Measurements from ENCODE around the gene LRRC36. TPM values are rescaled to one million over a fixed set of nuclear protein-coding genes. Genes with fewer than 3 reads are reported as not detected.

Gene LRRC36
- total and polyA plus RNA-seq, 2 of the 13 experiments (the other 11 are each of a cell fraction or from before 2014, with no cell fraction given) = 0.12 to 0.15 TPM

DNA sequence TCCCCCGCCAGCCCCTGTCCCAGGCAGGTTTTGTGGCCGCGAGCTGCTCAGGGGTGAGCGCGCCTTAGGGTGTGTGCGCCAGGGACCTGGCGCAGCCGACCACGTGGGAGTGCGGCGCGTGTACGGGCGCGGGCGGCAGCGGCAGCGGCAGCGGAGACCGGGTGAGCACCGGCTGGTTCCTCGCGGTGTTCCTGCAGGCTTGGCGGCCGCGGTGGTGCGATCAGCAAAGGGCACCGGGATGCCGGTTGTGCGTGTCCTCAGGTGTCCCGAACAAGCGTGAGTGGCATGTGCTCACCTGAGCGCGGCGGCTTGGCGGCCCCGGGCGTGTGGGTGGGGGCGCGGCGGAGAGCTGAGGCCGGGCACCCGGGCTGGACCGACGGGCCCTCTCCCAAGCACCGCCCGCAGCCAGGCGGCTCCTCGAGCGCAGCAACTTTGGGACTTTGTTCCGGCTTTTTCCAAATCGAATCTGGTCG is 103.9 kb downstream of the LRRC36 start (continued):
- TF ChIP-seq, protein P1, sequence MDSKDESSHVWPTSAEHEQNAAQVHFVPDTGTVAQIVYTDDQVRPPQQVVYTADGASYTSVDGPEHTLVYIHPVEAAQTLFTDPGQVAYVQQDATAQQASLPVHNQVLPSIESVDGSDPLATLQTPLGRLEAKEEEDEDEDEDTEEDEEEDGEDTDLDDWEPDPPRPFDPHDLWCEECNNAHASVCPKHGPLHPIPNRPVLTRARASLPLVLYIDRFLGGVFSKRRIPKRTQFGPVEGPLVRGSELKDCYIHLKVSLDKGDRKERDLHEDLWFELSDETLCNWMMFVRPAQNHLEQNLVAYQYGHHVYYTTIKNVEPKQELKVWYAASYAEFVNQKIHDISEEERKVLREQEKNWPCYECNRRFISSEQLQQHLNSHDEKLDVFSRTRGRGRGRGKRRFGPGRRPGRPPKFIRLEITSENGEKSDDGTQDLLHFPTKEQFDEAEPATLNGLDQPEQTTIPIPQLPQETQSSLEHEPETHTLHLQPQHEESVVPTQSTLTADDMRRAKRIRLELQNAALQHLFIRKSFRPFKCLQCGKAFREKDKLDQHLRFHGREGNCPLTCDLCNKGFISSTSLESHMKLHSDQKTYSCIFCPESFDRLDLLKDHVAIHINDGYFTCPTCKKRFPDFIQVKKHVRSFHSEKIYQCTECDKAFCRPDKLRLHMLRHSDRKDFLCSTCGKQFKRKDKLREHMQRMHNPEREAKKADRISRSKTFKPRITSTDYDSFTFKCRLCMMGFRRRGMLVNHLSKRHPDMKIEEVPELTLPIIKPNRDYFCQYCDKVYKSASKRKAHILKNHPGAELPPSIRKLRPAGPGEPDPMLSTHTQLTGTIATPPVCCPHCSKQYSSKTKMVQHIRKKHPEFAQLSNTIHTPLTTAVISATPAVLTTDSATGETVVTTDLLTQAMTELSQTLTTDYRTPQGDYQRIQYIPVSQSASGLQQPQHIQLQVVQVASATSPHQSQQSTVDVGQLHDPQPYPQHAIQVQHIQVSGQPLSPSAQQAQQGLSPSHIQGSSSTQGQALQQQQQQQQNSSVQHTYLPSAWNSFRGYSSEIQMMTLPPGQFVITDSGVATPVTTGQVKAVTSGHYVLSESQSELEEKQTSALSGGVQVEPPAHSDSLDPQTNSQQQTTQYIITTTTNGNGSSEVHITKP (CRISPR knock-in tag; IDR thresholded peaks at IDR 0.05; ENCODE audit: low read depth) = no peak
- TF ChIP-seq ZNF501 (CRISPR knock-in tag; IDR thresholded peaks at IDR 0.05) (peak; percentile 82), KAT2B (IDR thresholded peaks at IDR 0.05; ENCODE audit: borderline replicate concordance, low read depth, low read length) (no peak), ZNF451 (CRISPR knock-in tag; IDR thresholded peaks at IDR 0.05) (peak; percentile 86), ADNP (CRISPR knock-in tag; IDR thresholded peaks at IDR 0.05) (no peak), PTBP1 (IDR thresholded peaks at IDR 0.05; ENCODE audit: low read depth, low read length, poor library complexity, severe bottlenecking) (no peak), JDP2 (CRISPR knock-in tag; IDR thresholded peaks at IDR 0.05; ENCODE audit: borderline replicate concordance) (no peak), RCOR2 (CRISPR knock-in tag; IDR thresholded peaks at IDR 0.05) (no peak), AGO1 (IDR thresholded peaks at IDR 0.05; ENCODE audit: low read depth, low read length, poor library complexity, severe bottlenecking) (no peak), PHF8 (CRISPR knock-in tag; IDR thresholded peaks at IDR 0.05) (peak; percentile 50), ASH2L (IDR thresholded peaks at IDR 0.05; ENCODE audit: insufficient read length, low read depth, low read length) (no peak), BCL6 (CRISPR knock-in tag; IDR thresholded peaks at IDR 0.05) (0 out of 2 replicates have a peak, but pooled peaks have one; percentile 26)
- TF ChIP-seq, protein P2, sequence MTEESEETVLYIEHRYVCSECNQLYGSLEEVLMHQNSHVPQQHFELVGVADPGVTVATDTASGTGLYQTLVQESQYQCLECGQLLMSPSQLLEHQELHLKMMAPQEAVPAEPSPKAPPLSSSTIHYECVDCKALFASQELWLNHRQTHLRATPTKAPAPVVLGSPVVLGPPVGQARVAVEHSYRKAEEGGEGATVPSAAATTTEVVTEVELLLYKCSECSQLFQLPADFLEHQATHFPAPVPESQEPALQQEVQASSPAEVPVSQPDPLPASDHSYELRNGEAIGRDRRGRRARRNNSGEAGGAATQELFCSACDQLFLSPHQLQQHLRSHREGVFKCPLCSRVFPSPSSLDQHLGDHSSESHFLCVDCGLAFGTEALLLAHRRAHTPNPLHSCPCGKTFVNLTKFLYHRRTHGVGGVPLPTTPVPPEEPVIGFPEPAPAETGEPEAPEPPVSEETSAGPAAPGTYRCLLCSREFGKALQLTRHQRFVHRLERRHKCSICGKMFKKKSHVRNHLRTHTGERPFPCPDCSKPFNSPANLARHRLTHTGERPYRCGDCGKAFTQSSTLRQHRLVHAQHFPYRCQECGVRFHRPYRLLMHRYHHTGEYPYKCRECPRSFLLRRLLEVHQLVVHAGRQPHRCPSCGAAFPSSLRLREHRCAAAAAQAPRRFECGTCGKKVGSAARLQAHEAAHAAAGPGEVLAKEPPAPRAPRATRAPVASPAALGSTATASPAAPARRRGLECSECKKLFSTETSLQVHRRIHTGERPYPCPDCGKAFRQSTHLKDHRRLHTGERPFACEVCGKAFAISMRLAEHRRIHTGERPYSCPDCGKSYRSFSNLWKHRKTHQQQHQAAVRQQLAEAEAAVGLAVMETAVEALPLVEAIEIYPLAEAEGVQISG (CRISPR knock-in tag; IDR thresholded peaks at IDR 0.05) = peak; percentile 48
- TF ChIP-seq, protein P3, sequence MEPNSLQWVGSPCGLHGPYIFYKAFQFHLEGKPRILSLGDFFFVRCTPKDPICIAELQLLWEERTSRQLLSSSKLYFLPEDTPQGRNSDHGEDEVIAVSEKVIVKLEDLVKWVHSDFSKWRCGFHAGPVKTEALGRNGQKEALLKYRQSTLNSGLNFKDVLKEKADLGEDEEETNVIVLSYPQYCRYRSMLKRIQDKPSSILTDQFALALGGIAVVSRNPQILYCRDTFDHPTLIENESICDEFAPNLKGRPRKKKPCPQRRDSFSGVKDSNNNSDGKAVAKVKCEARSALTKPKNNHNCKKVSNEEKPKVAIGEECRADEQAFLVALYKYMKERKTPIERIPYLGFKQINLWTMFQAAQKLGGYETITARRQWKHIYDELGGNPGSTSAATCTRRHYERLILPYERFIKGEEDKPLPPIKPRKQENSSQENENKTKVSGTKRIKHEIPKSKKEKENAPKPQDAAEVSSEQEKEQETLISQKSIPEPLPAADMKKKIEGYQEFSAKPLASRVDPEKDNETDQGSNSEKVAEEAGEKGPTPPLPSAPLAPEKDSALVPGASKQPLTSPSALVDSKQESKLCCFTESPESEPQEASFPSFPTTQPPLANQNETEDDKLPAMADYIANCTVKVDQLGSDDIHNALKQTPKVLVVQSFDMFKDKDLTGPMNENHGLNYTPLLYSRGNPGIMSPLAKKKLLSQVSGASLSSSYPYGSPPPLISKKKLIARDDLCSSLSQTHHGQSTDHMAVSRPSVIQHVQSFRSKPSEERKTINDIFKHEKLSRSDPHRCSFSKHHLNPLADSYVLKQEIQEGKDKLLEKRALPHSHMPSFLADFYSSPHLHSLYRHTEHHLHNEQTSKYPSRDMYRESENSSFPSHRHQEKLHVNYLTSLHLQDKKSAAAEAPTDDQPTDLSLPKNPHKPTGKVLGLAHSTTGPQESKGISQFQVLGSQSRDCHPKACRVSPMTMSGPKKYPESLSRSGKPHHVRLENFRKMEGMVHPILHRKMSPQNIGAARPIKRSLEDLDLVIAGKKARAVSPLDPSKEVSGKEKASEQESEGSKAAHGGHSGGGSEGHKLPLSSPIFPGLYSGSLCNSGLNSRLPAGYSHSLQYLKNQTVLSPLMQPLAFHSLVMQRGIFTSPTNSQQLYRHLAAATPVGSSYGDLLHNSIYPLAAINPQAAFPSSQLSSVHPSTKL (CRISPR knock-in tag; IDR thresholded peaks at IDR 0.05) = no peak; the same call in 1 of the 2 replicates
- TF ChIP-seq, protein P4, sequence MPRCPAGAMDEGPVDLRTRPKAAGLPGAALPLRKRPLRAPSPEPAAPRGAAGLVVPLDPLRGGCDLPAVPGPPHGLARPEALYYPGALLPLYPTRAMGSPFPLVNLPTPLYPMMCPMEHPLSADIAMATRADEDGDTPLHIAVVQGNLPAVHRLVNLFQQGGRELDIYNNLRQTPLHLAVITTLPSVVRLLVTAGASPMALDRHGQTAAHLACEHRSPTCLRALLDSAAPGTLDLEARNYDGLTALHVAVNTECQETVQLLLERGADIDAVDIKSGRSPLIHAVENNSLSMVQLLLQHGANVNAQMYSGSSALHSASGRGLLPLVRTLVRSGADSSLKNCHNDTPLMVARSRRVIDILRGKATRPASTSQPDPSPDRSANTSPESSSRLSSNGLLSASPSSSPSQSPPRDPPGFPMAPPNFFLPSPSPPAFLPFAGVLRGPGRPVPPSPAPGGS (CRISPR knock-in tag; IDR thresholded peaks at IDR 0.05) = peak; percentile 87
